ENCODE results near the gene PAIP1.

Gene PAIP1

DNA sequence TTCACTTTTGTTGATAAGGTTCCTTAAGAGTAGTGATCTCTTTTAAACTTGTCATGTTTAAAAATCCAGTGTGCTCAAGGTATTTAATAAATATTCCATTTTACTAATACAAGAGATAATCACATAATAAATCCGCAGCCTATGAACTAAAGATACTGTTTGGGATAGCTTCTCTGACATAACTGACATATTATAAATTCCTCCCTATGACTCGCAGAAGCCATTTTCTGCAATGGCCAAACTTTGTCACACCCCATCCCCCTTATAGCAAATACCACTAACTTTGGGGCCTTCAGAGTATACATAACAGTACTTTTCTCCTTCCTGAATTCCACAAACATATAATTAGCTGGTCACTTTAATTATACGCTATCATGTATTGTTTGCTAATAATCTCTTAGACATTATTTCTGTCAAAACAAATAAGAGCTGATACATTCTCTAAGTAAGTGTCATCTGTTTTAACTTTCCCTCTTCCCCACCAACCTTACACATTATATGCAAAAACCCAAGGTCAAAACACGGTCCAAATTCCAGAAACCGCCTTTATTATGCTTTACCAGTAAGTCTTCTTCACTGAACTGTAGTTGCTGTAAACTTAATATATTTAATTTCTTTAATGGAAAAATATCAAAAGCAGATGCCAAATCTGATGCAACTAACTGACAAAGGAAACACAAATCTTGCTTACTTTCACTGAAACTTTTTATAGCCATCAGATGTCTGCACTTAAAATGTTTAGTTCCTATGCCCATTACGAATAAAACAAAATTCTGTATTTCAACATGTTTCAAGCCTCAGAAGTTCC lies 74.2 kb downstream of the PAIP1 start:
- H3K27ac ChIP-seq = peak overlapping the region; percentile 91 to 95
- intact Hi-C loops (cut with DNase I; ENCODE audit: low total_unique reads) = loop anchor here (5.0 to 10.0 kb wide), 2 partner anchors 122 to 170 kb away; partner anchors contain the start of genes HMGCS1 and NNT
- TF ChIP-seq, protein P1, sequence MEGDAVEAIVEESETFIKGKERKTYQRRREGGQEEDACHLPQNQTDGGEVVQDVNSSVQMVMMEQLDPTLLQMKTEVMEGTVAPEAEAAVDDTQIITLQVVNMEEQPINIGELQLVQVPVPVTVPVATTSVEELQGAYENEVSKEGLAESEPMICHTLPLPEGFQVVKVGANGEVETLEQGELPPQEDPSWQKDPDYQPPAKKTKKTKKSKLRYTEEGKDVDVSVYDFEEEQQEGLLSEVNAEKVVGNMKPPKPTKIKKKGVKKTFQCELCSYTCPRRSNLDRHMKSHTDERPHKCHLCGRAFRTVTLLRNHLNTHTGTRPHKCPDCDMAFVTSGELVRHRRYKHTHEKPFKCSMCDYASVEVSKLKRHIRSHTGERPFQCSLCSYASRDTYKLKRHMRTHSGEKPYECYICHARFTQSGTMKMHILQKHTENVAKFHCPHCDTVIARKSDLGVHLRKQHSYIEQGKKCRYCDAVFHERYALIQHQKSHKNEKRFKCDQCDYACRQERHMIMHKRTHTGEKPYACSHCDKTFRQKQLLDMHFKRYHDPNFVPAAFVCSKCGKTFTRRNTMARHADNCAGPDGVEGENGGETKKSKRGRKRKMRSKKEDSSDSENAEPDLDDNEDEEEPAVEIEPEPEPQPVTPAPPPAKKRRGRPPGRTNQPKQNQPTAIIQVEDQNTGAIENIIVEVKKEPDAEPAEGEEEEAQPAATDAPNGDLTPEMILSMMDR (IDR thresholded peaks at IDR 0.05) = no peak

More for the DNA sequence above, 74.2 kb downstream of the PAIP1 start:
- Histone ChIP-seq H3K4me3 (peak overlapping the region; percentile 65 to 83), H3K36me3 (no peaks in the 10 kb centered on the region), H3K27me3 (no peaks in the 10 kb centered on the region), H3K9me3 (no peaks in the 10 kb centered on the region), H3K4me1 (peaks cover 0 to 18% (median 14%) of the 10 kb centered on the region in 4 donors)
- no peak for DNase-seq
